HG03108 (cell line): Measurements from ENCODE around the gene DHRS1.

Experiments
- ATAC-seq: cut with Tn5 transposase; IDR thresholded peaks from one replicate; pipeline ENCODE4 v1.9.1; 2021; ENCODE audit warnings: moderate library complexity; ENCODE audit not compliant: unreplicated experiment

Gene DHRS1

GRCh38 chr14:24286996-24287395 lies 12.6 kb downstream of the DHRS1 start:
- no peak for ATAC-seq

DNA sequence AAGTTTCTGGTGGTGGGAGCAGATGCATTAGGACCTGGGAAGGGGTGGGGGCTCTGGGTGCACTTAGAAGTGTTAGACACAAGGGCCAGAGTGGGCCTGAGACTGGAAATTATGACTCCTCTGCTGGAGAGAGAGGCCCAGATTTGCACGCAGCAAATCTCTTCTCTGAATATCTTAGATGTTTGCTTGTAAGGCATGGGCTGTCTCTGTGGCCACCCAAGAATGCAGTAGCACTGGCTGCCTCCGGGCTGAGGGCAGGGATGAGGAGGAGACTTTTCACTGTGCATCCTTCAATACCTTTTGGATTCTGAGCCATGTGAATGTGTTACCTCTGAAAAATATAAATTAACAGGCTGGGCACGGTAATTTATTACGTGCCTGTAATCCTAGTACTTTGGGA lies 14.2 kb downstream of the DHRS1 start:
- ATAC-seq: no peak

DNA sequence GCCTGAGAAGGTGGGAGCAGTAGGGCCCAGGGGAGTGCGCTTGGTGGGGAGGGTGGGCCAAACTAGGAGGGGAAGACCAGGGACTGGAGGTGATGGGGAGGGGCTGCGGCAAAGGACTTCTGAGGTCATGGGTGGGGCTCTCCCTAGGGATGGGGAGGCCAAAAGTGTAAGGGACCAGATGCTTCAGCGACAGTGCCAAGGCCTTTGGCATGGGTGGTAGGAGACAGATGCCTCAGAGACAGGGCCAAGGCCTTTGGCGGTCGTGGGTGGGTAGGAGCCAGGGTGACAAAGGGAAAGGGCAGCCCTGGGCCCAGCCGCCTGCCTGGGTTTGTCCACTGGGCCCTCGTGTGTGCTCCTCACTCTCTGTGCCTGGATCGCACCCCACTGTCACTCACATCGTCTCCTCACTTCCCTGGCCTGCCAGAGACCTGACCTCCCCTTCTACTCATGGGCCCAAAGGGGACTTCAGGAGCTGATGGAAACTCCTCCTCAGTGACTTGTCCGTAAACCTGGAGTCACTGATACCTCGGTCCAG lies 15.0 kb downstream of the DHRS1 start:
- ATAC-seq: no peak

- no peak for ATAC-seq
These were observed 15.7 kb downstream of the DHRS1 start for GRCh38 chr14:24283796-24284460.

GRCh38 chr14:24282736-24283135 lies 16.8 kb downstream of the DHRS1 start:
- ATAC-seq: no peak

DNA sequence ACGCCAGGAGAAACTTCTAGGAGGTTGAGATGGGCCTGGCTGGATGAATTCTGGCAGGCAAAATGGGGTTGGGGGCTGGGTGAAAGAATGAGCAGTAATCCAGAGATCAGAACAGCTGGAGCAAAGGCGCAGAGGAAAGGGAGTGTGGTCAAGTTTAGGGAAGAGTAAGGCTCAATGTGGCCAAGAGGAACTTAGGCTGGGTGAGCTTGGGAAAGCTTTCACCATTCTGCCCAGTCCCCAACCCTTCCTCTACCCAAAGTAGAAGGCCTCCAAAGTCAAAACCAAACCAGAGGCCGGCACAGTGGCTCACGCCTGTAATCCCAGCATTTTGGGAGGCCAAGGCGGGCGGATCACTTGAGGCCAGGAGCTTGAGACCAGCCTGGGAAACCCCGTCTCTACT lies 17.9 kb downstream of the DHRS1 start:
- no peak for ATAC-seq

DNA sequence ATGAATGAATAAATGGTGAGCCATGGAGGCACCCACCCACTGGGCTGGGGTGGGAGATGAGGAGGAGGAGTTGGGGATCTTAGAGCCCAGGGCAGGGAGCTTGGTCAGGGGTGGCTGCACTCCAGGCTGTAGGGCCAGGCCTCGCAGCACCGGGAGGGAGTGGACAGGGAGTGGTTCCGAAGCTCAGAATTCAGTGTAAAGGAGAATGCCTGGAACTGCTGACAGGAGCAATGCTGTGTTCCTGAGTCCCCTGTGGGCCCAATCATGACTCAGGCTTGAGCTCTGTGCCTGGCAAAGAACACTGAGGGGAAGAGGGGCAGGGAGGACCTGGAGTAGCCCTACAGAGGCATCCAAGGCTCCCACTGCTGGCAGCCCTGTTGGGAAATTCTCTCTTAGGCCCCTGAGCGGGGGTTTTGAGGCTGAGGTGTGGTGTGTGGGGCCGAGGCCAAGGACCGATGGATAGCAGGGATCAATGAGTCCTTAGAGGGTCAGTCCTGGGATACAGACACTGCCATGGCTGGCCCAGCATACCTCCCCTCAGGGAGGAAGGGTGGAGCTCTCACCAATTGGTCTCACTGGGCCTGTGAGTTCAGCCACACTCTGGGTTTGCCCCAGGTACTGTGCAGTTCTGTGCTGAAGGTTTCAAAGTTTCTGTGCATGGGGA lies 18.7 kb downstream of the DHRS1 start:
- ATAC-seq: no peak

- peak; percentile 73 for ATAC-seq
These were observed 20.0 kb downstream of the DHRS1 start for GRCh38 chr14:24279301-24280186.

- no peak for ATAC-seq
These were observed 21.2 kb downstream of the DHRS1 start for GRCh38 chr14:24278424-24278823.

- ATAC-seq: no peak
These were observed 21.8 kb downstream of the DHRS1 start for GRCh38 chr14:24277606-24278321.

GRCh38 chr14:24277071-24277470 lies 22.5 kb downstream of the DHRS1 start:
- no peak for ATAC-seq

GRCh38 chr14:24274101-24274543 lies 25.5 kb downstream of the DHRS1 start:
- ATAC-seq: peak; percentile 45

DNA sequence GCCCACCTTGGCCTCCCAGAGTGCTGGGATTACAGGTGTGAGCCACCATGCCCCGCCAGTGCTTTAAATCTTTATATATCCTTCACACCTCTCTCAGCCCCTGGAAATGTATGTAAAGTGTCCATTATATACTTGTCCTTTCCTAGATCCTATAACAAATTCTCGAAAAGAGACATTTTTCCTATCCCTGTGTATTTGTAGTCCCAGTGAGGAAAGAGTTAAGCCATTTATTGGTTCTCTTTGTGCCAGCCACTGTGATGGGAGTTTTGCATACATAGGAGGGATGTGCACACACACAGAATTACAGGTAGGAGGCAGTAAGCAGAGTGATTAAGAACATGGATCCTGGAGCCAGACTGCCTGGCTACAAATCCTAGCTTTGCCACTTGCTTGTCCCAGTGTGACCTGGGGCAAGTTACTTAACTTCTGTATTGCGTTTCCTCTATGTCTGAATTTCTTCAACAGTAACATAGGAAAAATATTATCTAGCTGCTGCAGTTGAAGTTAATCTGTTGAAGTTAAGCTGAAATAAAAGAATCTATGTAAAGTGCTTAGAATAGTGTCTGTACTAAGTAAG lies 26.1 kb downstream of the DHRS1 start:
- no peak for ATAC-seq

- ATAC-seq: no peak
These were observed 27.1 kb downstream of the DHRS1 start for GRCh38 chr14:24272467-24272866.

DNA sequence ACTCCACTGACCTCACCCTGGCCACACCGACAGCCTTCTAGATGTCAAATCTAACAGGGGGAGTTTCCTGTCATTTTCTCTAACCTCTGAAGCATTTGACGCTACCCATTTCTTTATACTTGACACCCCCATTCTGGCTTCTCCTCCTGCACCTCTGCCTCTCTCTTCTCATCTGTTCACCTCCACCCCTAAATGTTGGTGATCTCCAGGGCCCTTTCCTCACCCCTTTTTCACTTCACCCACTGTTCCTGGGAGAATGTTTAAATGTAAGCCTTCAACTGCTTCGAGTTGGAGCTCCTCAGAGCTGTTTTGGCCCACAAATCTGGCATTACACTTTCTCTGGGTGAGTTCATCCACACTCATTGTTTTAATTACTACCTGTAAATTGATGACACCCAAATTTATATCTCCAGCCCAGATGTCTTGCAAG lies 27.7 kb downstream of the DHRS1 start:
- ATAC-seq: no peak

DNA sequence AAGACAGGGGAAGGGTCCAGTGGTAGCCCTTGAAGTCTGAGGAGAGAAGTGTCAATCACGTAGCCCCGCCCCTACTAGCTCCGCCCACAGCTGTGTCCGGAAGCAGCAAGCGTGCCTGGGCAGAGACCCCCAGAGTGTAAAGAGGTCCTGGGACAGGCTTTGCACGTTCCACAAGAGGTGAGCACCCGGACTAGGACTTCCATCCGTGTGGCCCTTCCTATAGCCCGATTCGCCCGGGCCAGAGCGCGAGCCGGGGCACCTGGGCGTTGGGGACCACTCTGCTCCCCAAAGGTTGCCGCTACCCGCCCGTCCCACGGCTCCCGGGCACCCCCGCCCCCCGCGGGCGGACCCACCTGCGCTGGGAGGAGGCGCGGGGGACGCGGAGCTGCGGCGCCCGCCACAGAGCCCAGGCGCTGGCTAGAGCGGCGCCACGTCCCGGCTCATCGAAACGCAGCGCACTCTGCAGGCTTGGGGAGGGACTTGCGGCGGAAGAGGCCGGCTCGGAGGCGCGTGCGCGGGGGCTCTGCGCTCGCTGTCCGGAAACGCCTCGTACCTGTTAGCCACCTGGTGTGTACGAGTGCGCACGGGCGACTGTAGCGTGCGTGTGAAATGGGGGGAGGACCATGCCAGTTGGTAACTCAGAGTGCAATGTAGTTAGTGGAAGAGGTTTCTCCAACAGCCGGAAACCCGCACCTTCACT lies 28.3 kb downstream of the DHRS1 start, which contains the start of gene RABGGTA:
RABGGTA (minus strand) TSS at position 464 of the 700 bp plus-strand sequence. CDS start 482 bp downstream, outside the sequence.
- peak; percentile 83 for ATAC-seq

- no peak for ATAC-seq
These were observed 28.9 kb downstream of the DHRS1 start for GRCh38 chr14:24270537-24271133.

- ATAC-seq: no peak
These were observed 29.6 kb downstream of the DHRS1 start for GRCh38 chr14:24269910-24270536.

DNA sequence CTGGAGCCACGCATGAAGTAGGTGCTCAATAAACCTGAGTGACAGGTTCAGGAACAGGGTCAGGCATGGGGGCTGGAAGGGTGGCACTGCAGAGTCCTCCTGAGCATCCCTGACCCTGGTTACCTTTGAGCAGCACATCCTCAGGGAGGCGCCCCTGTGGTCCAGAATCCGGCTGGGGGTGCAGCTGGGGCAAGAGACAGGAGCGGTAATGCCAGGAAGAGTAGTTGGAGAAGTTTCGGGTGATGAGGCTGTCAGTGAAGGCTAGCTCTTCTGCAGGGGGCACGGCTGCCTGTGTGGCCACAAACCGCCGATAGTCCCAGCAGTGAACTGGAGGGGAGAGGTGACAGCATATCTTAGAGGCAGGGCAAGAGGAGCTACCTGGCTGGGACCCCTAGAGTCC lies 30.2 kb downstream of the DHRS1 start:
- ATAC-seq: no peak
